IPS-NIHi7 (cell line): ENCODE results near the gene POLE.

ENCODE experiments used
- DNase-seq: peaks from one replicate; pipeline ENCODE4 v3.0.0; 2012; ENCODE audit warnings: mixed read lengths; ENCODE audit errors: extremely low spot score

POLE gene

DNA sequence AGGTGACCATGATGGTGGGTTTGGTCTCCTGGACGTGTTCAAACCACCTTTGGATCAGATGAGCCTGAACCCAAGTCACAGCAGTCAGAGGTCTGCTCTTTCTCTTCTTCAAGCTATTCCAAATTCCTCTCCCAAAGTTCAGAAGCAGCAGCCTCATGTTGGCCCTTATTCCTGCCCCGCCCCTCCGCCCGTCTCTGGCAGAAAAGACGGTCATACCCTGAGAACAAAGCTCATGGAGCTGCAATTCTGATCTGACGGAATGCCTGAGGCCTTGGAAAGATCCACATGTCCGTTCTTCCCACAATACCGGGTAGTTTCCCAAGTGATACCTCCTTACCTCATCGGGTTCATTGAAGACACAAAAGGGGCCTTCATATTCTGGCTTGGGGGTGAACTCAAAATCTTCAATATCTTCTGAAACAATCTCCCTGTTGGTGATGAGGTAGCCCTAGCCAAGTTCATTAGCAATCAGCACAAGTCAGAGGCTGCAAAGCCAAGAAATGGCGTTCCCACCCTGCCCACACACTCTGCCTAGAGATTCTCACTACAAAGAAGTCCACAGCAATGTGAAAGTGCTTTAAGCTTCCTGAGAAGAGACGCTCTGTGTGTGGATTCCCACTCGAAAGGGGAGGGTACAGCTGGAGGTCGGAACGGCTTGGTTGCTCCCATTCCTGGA lies 11.2 kb downstream of the POLE start:
- DNase-seq, result no peak

DNA sequence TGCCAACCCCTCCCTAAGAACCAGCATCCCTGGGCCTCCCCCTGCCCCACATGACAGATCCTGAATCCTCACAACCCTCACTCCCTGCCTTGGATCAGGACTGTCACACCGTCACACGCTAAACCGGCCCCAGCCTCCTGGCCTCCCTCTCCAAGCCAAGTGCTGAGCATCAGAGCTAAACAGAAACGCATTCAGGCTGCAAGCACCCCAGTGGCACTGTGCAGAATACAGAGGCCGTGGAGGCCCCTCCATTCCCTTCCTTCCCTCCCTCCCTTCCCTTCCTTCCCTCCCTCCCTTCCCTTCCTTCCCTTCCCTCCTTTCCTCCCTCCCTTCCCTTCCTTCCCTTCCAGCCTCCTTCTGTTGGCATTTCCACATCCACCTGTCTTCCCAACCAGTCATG lies 12.6 kb downstream of the POLE start:
- no peak for DNase-seq

DNA sequence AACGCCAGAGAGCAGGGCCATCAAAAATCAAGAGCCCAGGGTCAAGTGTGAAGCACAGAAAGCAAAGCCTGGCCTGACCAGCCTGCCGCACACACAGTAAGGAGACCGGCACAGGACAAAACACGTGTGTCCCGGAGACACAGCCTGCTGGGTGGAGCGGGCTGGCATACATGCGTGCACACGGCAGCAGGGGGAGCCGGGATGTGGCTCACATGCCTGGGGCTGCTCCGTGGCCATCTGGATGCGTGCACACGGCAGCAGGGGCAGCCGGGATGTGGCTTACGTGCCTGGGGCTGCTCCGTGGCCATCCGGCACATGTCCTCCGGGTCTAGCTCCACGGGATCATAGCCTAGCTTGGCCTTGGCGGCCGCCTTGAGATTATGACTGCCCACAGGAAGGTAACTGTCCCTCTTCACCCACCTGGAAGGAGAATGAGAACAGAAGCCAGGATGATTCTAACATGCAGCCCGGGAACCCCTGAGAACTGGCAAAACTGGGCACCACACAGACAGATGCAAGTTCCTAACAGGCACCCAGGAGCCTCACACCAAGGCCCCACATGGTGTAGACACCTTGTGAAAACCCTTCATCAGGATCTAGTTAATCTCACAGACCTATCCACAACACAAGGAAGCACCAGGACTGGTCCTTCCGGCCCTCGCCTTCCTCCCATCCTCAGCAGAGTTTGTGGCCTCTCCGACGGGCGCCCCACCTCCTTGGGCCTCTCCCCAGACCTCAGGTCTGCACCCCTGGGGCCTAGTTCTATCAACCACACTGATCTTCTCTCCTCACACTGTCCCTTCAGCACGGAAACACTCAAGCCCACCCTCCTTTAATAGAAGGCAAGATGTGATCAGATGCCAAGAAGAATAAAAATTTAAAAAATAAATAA lies 13.6 kb downstream of the POLE start:
- no peak for DNase-seq

DNA sequence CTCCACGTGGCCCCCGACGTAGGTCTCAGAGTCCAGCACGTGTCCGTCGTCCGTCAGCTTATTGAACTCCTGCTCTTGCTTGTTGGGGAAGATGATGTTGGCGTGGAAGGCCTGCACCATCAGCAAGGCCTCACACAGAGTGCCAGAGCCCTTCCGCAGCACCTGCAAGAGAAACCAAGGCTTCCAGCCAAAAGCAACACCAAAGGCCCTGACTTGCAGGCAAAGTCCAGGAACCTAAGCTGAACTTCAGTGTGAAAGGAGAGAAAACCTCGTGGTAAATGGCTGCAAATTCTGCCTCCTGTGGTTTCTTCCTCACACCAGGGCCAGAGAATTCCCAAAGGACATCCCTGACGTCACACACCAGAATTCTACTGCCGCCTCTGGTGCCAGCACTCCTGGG lies 14.5 kb downstream of the POLE start:
- DNase-seq, result no peak

DNA sequence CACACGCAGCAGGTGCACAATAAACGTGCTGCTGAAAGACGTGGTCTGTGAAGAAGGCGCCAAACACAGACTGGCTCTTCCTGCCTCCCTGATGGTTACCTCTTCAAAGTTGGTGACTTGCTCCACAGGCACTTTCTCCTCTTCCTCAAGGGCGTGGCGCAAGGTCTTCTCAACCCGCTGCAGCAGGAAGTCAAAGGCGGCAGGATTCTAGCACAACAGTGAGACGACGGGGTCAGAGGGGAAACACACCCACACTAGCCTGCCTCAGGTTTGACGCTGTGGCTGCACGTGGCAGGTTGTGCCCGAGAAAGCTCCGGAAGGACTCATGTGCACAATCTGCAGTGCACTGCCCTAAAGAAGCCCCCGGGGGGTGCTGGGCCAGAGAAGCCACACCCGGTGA lies 15.0 kb downstream of the POLE start:
- DNase-seq, result no peak

DNA sequence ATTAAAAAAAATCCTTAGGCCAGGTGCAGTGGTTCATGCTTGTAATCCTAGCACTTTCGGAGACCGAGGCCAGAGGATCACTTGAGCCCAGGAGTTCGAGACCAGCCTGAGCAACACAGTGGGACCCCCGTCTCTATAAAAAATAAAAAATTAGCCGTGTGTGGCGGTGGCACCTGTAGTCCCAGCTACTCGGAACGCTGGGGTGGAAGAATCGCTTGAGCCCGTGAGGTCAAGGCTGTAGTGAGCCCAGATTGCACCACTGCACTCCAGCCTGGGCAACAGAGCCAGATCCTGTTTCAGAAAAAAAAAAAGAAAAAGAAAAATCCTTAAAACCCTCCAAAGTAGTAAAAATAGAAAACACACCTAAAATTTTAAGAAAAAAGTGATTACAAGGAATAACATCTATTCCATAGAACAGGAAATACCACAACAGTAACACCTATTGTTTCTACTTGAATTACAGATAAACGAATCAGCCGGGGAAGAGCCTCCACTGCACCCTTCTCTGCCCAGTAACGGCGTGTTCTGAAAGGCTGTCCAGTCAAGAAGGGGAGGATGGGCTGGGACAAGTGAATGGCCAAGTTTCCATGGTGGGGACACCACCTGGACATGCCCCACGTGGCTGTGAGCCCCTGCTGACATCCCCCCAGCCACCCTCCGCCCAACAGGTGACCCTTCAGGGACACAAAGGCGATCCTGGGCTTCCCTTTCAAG lies 17.8 kb downstream of the POLE start:
- DNase-seq, result no peak

DNA sequence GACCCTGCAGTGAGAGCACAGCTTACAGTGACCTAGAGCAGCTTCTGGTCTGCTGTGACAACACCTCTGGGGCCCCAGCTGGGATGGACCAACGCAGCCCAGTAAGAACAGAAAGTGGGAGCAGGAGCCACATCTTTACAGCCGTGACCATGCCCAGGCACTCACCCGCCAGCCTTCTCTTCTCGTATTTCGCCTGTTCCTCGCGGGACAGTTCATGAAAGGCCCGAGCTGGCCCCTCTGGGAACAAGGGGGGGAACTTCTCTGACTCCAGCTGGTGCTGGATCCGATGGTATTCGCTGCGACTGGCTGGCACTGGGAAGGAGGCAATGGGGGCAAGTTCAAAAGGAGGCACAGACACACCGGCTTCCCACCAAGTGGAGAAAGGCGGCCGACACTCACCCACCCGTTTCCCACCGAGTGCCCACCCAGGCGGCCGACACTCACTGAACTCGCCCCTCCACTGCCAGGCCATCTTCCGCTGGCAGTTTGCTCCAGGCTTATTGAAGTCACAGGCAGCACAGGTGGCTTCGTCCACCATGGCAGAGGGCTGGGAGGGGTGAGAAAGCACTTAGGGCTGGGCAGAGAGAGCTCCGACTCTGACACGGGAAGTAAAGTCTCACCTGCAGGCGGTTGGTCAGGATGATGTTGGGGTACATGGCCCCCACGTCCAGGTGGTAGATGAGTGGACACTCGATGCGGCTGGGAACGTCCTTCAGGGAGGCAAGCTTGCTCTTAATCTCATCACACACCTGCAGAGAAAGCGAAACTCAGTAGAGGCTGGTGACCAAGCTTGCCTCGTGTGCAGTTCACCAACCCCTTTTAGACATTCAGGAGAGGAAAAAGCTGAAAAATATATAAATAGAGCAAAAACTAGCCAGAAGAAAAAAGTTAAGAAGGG lies 18.7 kb downstream of the POLE start:
- DNase-seq, result no peak

DNA sequence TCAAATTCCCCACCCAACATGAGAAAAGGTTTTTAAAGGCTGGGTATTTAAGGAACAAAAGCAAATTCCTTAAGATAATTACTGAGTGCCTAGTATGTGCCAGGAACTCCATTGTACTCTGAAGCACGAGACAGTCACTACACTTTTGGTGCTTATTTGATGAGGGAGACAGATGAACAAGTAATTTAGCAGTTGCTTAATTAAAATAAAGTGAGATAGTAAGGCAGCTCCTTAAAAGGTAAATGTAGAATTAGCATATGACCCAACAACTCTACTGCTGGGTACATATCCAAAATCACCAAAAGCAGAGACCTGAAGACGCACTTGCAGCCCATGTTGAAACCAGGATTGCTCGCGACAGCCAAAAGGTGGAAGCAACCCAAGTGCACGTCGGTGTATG lies 21.3 kb downstream of the POLE start:
- no peak for DNase-seq

DNA sequence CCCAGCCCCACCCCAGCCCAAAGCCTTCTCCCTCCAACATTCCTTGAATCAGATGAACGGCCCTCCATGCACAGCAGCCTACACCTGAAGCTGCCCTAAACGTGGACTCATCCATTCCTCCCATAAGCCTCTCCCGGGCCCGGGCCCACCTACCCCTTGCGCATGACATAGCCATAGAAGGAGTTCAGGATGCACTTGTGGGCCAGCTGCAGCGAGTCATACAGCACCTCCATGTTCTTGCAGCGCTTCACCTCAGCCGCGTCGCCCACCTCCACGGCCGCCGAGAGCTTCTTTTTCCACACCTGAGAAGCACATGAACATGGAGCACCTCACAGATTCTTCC lies 22.0 kb downstream of the POLE start:
- no peak for DNase-seq

DNA sequence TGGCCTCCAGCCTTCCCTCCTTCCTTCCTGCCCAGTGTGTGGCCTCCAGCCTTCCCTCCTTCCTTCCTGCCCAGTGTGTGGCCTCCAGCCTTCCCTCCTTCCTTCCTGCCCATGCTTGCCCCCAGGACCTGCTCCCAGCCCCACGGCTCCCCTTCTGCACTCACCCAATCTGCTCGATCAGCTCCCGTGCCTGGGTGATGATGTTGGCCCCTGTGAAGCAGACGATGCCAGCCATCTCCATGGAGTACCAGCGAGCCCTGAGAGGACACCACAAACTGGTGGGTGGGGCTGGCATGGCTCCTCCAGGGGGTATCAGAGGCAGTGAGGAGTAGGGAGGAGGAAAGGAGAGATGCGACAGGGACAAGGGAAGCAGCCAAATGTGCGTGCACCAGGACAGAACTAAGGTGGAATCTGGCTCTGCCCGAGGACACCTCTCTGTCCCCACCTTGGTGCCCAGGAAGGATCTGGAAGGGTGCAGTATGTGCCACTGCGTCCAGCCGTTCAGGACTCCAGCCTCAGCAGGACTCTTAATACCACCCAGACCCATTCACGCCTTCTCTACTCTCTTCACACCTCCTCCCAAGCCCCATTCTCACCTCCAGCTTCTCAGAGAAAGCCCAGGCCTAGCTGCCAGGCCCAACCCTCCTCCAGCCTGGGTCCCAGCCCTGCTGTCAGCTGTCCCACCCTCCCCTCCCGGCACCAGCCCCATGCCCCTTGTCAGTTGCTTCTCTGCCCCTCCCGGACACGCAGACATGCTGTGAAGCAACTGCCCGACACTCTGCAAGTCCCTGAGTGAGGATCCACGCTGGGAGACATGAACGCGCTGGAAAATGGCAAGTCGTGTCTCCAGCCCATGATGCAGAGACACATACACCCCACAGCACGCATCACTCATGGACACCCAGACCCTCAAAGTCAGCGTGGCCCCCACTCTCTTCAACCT lies 22.7 kb downstream of the POLE start:
- no peak for DNase-seq

DNA sequence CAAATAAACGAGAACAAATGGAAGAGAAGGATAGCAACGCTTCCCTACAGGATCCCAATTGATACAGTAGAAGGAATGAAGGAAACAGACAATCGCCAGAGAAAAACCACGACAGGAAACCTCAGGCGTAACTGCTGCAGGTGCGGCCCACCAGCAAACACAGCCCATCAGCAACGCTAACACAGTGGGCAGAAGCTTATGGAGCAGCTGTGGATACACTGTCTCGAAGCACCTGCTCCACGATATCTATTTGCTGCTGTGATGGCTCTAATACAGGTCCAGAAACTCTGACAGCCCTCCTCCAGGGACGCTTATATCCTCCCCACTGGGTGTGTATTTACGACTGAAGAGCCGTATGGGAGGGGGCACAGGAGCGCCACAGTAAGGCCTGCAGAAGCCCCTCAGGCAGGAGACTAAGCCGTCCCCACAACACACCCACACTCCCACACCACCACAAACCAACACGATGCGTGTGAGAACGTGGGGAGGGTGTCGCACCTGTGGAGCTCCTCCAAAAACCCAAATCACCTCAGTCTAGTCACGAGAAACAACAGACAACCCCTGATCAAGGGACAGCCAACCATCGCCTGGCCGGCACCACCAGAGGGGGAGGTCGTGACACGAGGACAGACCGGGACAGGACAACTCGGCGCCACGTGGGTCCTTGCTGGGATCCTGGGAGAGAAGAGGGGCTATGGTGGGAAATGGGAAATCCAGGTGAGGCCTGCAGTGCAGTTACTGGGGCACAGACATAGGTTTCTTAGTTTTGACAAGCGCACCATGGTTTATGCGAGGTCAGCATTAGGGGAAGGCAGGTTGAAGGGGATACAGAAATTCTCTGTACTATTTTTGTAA lies 24.0 kb downstream of the POLE start:
- DNase-seq, result no peak

DNA sequence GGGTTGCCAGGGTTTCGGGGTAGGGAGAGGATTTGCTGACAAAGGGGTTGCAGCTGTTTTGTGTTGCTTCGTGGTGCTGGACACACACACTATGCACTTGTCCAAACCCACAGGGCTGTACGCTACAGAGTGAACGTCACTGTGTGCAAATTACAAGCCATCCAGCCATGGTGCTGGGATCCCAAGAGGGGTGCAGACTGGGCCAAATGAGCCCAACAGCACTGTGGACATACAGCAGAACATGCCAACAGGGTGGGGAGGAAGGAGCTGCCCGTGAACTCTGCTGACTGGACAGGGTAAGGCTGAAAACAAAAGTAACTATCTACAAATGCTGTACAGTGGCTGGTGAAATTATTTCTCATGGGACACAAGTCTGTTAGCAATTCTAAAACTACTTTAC lies 25.2 kb downstream of the POLE start:
- no peak for DNase-seq

DNA sequence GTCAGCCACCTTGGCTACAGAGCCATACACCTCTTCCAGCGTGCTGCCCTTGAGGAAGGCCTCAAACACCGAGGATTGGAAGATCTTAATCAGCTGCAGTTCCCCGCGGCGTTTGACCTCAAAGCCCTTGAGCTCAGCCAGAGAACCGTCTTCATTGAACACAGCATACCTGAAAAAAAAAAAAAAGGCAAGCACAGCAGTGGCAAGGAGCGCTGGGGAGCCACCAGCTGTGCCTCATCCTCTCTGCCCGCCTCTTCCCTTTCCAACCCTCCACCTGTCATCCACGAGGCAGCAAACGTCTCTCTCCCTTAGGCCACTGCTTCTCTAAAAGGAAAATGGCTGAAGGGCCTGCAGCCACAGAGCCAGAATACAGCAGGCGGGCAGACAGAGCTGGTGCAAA lies 26.1 kb downstream of the POLE start:
- DNase-seq, result no peak

DNA sequence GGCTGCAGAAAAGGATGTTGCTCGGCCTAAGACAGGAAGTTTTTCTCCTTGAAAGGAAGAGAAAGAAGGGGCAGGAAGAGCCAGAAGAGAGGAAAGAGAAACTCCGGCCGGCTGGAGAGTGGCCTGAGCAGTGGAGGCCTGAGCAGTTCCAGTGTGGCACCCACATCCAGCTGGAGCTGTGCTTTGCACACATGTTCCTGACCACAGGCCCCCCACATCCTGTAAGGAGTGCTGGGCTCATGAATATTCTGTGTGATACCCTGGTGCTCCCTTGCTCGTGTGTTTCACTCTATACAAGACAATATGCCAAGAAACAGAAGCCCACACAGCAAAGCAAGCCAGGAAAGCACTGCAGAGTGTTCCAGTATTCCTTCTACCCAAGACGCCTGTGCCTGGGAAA lies 27.1 kb downstream of the POLE start:
- DNase-seq, result no peak

DNA sequence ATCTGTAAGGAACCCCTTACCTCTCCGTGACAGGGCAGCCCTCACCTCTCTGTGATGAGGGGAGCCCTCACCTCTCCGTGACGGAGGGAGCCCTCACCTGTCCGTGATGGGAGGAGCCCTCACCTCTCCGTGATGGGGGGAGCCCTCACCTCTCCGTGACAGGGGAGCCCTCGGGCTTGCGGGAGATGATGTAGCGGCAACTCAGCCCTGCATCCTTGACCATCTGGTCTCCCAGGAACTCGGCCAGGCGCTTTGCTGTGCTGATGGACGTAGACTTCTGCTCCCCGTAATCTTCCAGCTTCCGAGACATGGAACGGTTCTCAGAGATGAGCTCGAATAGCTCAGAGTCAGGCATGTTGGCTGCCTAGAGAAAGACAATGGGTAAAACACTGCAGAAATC lies 28.0 kb downstream of the POLE start:
- no peak for DNase-seq

DNA sequence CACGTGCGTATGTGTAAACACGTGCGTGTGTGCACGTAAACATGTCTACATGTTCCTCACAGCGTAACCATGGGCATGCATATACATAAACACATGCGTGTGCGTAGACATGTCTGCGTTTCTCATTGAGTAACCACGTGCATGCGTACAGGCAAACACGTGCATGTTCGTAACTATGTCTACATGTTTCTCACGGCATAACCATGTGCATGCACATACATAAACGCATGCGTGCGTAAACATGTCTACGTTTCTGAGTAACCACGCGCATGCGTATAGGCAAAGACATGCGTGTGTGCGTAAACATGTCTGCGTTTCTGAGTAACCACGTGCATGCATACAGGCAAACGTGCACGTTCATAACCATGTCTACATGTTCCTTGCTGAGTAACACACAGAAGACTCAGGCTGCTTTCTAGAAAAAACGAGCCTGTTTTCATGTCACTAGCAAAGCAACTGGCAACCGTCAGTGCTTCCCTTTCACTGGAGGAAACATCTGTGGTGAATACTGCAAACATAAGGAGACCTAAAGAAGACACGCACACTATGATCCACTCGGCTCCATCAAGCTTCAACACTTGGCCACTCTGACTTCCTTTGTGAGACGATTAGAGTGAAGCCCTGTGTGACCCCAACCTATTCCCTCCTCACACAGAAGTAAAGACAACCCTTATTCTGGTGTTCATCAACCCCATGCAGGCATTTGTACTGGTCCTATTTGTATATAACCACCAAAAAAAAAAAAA lies 28.8 kb downstream of the POLE start:
- no peak for DNase-seq

DNA sequence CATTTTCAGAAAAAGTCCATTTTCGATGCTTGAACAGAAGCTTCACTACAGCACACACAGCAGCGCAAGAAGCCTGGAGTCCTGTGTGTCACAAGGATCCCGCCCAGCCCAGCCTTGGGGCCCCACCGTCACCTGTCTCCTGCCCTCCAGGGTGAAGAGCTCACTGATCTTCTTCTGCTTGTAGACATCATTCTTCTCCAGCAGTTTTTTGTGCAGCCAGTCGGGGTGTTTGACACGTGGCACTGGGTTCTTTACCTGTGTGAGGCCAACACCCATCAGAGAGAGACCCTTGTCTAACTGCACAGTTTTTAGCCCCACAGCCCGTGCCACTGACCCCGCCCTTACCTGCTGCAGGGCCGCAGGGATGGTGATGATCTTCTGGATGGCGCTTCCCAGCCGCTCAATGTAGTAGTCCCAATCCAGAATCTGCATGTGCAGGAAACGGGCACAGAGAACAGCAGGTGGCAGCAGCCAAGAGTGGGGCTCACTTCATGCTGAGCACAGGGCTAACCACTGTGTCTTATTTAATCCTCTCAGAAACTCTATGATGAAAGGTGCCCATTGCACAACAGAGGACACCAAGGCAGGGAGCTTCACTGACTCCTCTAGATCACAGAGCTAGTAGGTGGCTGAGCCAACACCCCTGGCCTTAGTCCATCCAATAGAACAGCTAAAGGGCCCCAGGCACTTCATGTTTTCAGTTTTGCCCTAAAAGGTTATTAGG lies 30.0 kb downstream of the POLE start:
- no peak for DNase-seq

DNA sequence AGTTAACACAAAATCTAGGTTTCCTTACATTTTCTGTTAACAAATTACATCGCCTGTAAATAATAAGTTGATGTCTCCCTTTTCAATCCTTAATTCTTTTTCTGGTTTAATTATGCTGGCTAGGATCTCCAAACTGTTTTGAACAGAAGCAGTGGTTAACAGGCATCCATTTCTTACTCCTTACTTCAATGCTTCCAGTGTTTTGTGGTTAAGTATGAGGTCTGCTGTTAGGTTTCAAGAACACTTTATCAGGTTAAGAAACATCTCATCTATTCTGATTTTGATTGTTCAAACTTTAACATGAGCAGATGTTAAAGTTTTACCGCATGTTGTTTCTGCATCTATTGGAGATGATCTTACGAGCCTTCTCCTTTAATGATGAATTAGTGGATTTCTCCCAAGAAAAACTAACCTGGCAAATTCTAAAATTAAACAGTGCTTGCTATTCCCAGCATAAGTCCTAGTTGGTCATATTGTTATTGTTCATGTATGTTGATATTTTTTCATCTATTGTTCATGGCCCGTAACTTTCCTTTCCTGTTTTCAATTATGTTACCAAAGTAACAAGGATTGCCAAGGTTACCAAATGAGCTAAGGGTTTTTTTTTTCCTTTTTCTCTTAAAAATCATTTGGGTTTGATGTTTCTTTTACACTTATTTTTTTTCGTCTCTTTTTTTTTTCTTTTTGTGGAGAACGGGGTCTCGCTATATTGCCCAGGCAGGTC lies 33.4 kb downstream of the POLE start:
- DNase-seq, result no peak
